ENCODE measurements around the gene PIK3AP1. TPM values are rescaled to one million over a fixed set of nuclear protein-coding genes. Genes with fewer than 3 reads are reported as not detected.

Gene PIK3AP1
- total and polyA plus RNA-seq, 2 of the 4 experiments (the other 2 are of a cell fraction): under 0.01 to 0.14 TPM

DNA sequence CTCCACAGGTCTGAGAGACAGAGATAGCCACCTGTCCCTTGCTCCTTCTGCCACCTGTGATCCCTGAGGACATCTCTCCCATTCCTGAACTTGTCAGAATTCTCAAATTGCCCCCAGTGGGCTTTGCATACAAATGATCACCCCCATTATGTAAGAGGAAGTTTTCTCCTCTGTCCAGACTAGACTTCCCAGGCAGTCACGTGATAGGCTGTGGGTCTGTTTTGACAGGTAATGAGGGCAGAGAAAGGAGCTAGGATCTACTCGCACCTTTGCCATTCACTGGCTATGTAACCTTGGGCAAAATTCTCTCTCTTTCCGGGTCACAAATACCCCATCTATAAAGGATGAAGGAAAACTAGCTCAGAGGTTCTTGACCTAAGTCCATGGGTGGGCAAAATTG, 112.1 kb downstream of the PIK3AP1 start:
- Histone ChIP-seq H3K27me3 (ENCODE audit: control insufficient read depth, insufficient read depth, low read length) (peaks cover 20% of the 10 kb centered on the region), H4K5ac (ENCODE audit: low read depth, low read length) (no peak overlapping the region), H2BK120ac (ENCODE audit: low read depth, low read length) (no peak overlapping the region), H3K4ac (ENCODE audit: low read depth, low read length) (no peak overlapping the region), H3K14ac (replicated peaks; ENCODE audit: low read depth, low read length) (no peak overlapping the region), H3K9ac (ENCODE audit: low read depth, low read length) (no peak overlapping the region), H2BK20ac (ENCODE audit: low read depth, low read length) (no peak overlapping the region), H3K36me3 (ENCODE audit: control insufficient read depth, insufficient read depth, low read length) (no peaks in the 10 kb centered on the region), H3K4me2 (ENCODE audit: low read depth, low read length) (no peak overlapping the region), H3K23ac (ENCODE audit: low read depth, low read length) (no peak overlapping the region), H3K4me3 (ENCODE audit: insufficient read depth, low read depth, low read length) (no peak overlapping the region), H4K20me1 (ENCODE audit: insufficient read depth, low read length) (no peaks in the 10 kb centered on the region), H2BK15ac (ENCODE audit: low read depth, low read length) (no peak overlapping the region), H3K27ac (ENCODE audit: insufficient read depth, low read length) (no peak overlapping the region), H3K79me1 (ENCODE audit: low read depth in 1 of 2, low read length in 2 of 2) (no peaks in the 10 kb centered on the region), H2AFZ (replicated peaks; ENCODE audit: low read length, poor library complexity) (no peak overlapping the region), H3K9me1 (ENCODE audit: insufficient read depth, low read length) (peaks cover 3% of the 10 kb centered on the region; the same call in 1 of the 2 replicates), H2AK5ac (ENCODE audit: low read depth, low read length) (no peak overlapping the region), H3K18ac (ENCODE audit: low read depth, low read length) (no peak overlapping the region), H2AK9ac (replicated peaks; ENCODE audit: low read depth, low read length, poor library complexity) (no peak overlapping the region), H3K9me3 (ENCODE audit: control insufficient read depth, insufficient read depth, low read length) (no peaks in the 10 kb centered on the region), H2BK5ac (ENCODE audit: low read depth, low read length, poor library complexity, severe bottlenecking) (no peak overlapping the region), H3K4me1 (ENCODE audit: control insufficient read depth, insufficient read depth, low read length) (no peaks in the 10 kb centered on the region), H4K91ac (ENCODE audit: insufficient read depth, low read depth, low read length) (no peak overlapping the region), H3K56ac (ENCODE audit: extremely low read depth, insufficient read depth, low read length) (no peak overlapping the region), H4K8ac (ENCODE audit: low read depth in 2 of 2, low read length in 2 of 2) (no peak overlapping the region)
- ATAC-seq (ENCODE audit: low read depth) (no peak), DNase-seq (no peak)
- no TSS peak for BruUV-seq (replicated peaks)
- intact Hi-C loops (cut with micrococcal nuclease) (no loop called here), in situ Hi-C loops (cut with MboI; ENCODE audit: low sequenced_read_pairs) (no loop called here), dilution Hi-C loops (cut with HindIII; ENCODE audit: low sequenced_read_pairs, unreplicated experiment) (no loop called here)
- no CpG with 5 or more reads among the region's 3 CpGs for WGBS, 2 experiments (ENCODE audit: extremely low coverage in 2 of 2, insufficient read length in 1 of 2)
- TF ChIP-seq RFX5 (IDR thresholded peaks at IDR 0.05; ENCODE audit: low read depth, low read length): no peak
- no peak for TF ChIP-seq CEBPB (IDR thresholded peaks at IDR 0.05; ENCODE audit: low read depth, low read length)
- TF ChIP-seq, protein P1, sequence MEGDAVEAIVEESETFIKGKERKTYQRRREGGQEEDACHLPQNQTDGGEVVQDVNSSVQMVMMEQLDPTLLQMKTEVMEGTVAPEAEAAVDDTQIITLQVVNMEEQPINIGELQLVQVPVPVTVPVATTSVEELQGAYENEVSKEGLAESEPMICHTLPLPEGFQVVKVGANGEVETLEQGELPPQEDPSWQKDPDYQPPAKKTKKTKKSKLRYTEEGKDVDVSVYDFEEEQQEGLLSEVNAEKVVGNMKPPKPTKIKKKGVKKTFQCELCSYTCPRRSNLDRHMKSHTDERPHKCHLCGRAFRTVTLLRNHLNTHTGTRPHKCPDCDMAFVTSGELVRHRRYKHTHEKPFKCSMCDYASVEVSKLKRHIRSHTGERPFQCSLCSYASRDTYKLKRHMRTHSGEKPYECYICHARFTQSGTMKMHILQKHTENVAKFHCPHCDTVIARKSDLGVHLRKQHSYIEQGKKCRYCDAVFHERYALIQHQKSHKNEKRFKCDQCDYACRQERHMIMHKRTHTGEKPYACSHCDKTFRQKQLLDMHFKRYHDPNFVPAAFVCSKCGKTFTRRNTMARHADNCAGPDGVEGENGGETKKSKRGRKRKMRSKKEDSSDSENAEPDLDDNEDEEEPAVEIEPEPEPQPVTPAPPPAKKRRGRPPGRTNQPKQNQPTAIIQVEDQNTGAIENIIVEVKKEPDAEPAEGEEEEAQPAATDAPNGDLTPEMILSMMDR (conservative IDR thresholded peaks at IDR 0.05; ENCODE audit: low read depth, low read length): no peak
- TF ChIP-seq, protein P2, sequence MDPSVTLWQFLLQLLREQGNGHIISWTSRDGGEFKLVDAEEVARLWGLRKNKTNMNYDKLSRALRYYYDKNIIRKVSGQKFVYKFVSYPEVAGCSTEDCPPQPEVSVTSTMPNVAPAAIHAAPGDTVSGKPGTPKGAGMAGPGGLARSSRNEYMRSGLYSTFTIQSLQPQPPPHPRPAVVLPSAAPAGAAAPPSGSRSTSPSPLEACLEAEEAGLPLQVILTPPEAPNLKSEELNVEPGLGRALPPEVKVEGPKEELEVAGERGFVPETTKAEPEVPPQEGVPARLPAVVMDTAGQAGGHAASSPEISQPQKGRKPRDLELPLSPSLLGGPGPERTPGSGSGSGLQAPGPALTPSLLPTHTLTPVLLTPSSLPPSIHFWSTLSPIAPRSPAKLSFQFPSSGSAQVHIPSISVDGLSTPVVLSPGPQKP (IDR thresholded peaks at IDR 0.05; ENCODE audit: borderline replicate concordance, low read depth, low read length): no peak
- TF ChIP-seq SMC3 (IDR thresholded peaks at IDR 0.05; ENCODE audit: low read depth, low read length): no peak
- no peak for TF ChIP-seq NFE2L2 (IDR thresholded peaks at IDR 0.05; ENCODE audit: low read depth, low read length)
- TF ChIP-seq BHLHE40 (IDR thresholded peaks at IDR 0.05; ENCODE audit: low read depth, low read length): no peak
- no peak for TF ChIP-seq MXI1 (IDR thresholded peaks at IDR 0.05; ENCODE audit: borderline replicate concordance, low read depth, low read length)
- TF ChIP-seq MAZ (IDR thresholded peaks at IDR 0.05; ENCODE audit: borderline replicate concordance, low read depth, low read length): no peak
- TF ChIP-seq FOS (IDR thresholded peaks at IDR 0.05; ENCODE audit: low read depth, low read length): no peak
- TF ChIP-seq CHD1 (IDR thresholded peaks at IDR 0.05; ENCODE audit: low read depth, low read length): no peak
- TF ChIP-seq POLR2A (IDR thresholded peaks at IDR 0.05; ENCODE audit: low read depth, low read length): no peak
- TF ChIP-seq RAD21 (IDR thresholded peaks at IDR 0.05; ENCODE audit: low read length): no peak
- no peak for TF ChIP-seq MAFK (IDR thresholded peaks at IDR 0.05; ENCODE audit: low read depth, low read length)
- no peak for TF ChIP-seq RCOR1 (IDR thresholded peaks at IDR 0.05; ENCODE audit: insufficient replicate concordance, low read length)
- TF ChIP-seq, protein P3, sequence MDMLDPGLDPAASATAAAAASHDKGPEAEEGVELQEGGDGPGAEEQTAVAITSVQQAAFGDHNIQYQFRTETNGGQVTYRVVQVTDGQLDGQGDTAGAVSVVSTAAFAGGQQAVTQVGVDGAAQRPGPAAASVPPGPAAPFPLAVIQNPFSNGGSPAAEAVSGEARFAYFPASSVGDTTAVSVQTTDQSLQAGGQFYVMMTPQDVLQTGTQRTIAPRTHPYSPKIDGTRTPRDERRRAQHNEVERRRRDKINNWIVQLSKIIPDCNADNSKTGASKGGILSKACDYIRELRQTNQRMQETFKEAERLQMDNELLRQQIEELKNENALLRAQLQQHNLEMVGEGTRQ (IDR thresholded peaks at IDR 0.05; ENCODE audit: low read depth, low read length): no peak
- ChIA-PET POLR2A (ENCODE audit: unreplicated experiment) (no interaction called here), CTCF (no interaction called here)
